HG03108 (cell line): ENCODE data around the gene CLEC3A.
"Not testable (repeated sequence)": the region's sequence is repeated elsewhere in the genome, so short reads cannot be mapped to it uniquely, and the experiment has no call there.

Source experiments
- ATAC-seq: cut with Tn5 transposase; IDR thresholded peaks from one replicate; pipeline ENCODE4 v1.9.1; 2021; ENCODE audit warnings: moderate library complexity; ENCODE audit not compliant: unreplicated experiment

Gene CLEC3A

GRCh38 chr16:78028018-78028417 lies 5.7 kb downstream of the CLEC3A start:
- ATAC-seq: no peak

- ATAC-seq: no peak
Observed at GRCh38 chr16:78034530-78034929, 12.2 kb downstream of the CLEC3A start.

- no peak for ATAC-seq
Observed at GRCh38 chr16:78035012-78035411, 12.7 kb downstream of the CLEC3A start.

- ATAC-seq: no peak
Observed at GRCh38 chr16:78040396-78040795, 18.0 kb downstream of the CLEC3A start.

GRCh38 chr16:78045865-78046581 lies 23.7 kb downstream of the CLEC3A start:
- no peak for ATAC-seq

GRCh38 chr16:78048319-78048718 lies 26.0 kb downstream of the CLEC3A start:
- no peak for ATAC-seq

GRCh38 chr16:78050734-78051400 lies 28.5 kb downstream of the CLEC3A start:
- no peak for ATAC-seq

- no peak for ATAC-seq
Observed at GRCh38 chr16:78057803-78058564, 35.6 kb downstream of the CLEC3A start.

- not testable (repeated sequence) for ATAC-seq
Observed at GRCh38 chr16:78059806-78060205, 37.5 kb downstream of the CLEC3A start.

GRCh38 chr16:78060295-78060694 lies 37.9 kb downstream of the CLEC3A start:
- ATAC-seq: no peak

- ATAC-seq: no peak
Observed at GRCh38 chr16:78060809-78061208, 38.5 kb downstream of the CLEC3A start.

GRCh38 chr16:78065319-78065718 lies 43.0 kb downstream of the CLEC3A start:
- ATAC-seq: no peak

- ATAC-seq: no peak
Observed at GRCh38 chr16:78069913-78070312, 47.6 kb downstream of the CLEC3A start.

- no peak for ATAC-seq
Observed at GRCh38 chr16:78072275-78072674, 49.9 kb downstream of the CLEC3A start.

GRCh38 chr16:78075800-78076199 lies 53.5 kb downstream of the CLEC3A start:
- no peak for ATAC-seq

- no peak for ATAC-seq
Observed at GRCh38 chr16:78081341-78081740, 59.0 kb downstream of the CLEC3A start.
